Ishikawa (cell line): ENCODE data around the gene CACNA1G.

ENCODE experiments used
- CEBPB ChIP-seq: IDR thresholded peaks from 2 replicates; pipeline ENCODE4 v1.6.1; 2012
- CREB1 ChIP-seq: IDR thresholded peaks from 2 replicates; pipeline ENCODE4 v1.6.1; 2012; ENCODE audit warnings: low read depth
- EGR1 ChIP-seq: IDR thresholded peaks from 2 replicates; pipeline ENCODE4 v1.6.1; 2012
- EP300 ChIP-seq: IDR thresholded peaks from 2 replicates; pipeline ENCODE4 v1.6.1; 2012; ENCODE audit warnings: borderline replicate concordance
- FOXM1 ChIP-seq: IDR thresholded peaks from 2 replicates; pipeline ENCODE4 v1.6.1; 2012; ENCODE audit warnings: low read depth, borderline replicate concordance
- MAX ChIP-seq: IDR thresholded peaks from 2 replicates; pipeline ENCODE4 v1.6.1; 2012
- RAD21 ChIP-seq: IDR thresholded peaks from 2 replicates; pipeline ENCODE4 v1.6.1; 2012; ENCODE audit warnings: low read depth
- REST ChIP-seq: IDR thresholded peaks from 2 replicates; pipeline ENCODE4 v1.6.1; 2012; ENCODE audit warnings: low read depth, mild to moderate bottlenecking
- TAF1 ChIP-seq: IDR thresholded peaks from 2 replicates; pipeline ENCODE4 v1.6.1; 2012; ENCODE audit warnings: low read depth, mild to moderate bottlenecking
- TCF12 ChIP-seq: IDR thresholded peaks from 2 replicates; pipeline ENCODE4 v1.6.1; 2012; ENCODE audit warnings: low read depth
- TEAD4 ChIP-seq: IDR thresholded peaks from 2 replicates; pipeline ENCODE4 v1.6.1; 2012
- YY1 ChIP-seq: IDR thresholded peaks from 2 replicates; pipeline ENCODE4 v1.6.1; 2012; ENCODE audit warnings: low read depth
- ZBTB7A ChIP-seq: IDR thresholded peaks from 2 replicates; pipeline ENCODE4 v1.6.1; 2012; ENCODE audit warnings: low read depth

- no peak for TF ChIP-seq EGR1
- no peak for TF ChIP-seq CREB1
- no peak for TF ChIP-seq REST
- no peak for TF ChIP-seq TAF1
- no peak for TF ChIP-seq CEBPB
- TF ChIP-seq MAX, result no peak
- TF ChIP-seq YY1, result no peak
- TF ChIP-seq TCF12, result no peak
- no peak for TF ChIP-seq TEAD4
- no peak for TF ChIP-seq EP300
- no peak for TF ChIP-seq RAD21
- TF ChIP-seq FOXM1, result no peak
- TF ChIP-seq ZBTB7A, result no peak
These were observed 66.7 kb downstream of the CACNA1G start for GRCh38 chr17:50627036-50627781.
